Kidney epithelial cell (primary cell): ENCODE data around the gene PRKD1. TPM values are rescaled to one million over a fixed set of nuclear protein-coding genes. Genes with fewer than 3 reads are reported as not detected.
"Not testable (repeated sequence)": the region's sequence is repeated elsewhere in the genome, so short reads cannot be mapped to it uniquely, and the experiment has no call there.

Experiments
- DNase-seq: peaks from one replicate; pipeline ENCODE4 v3.0.0-alpha.2; 2010; ENCODE audit warnings: low read depth
- H3K27me3 ChIP-seq: 2 replicates; pipeline ENCODE4 v1.6.0; 2011; ENCODE audit warnings: low read length; ENCODE audit not compliant: control insufficient read depth, insufficient read depth
- H3K36me3 ChIP-seq: 2 replicates; pipeline ENCODE4 v1.5.1; 2011; ENCODE audit warnings: low read length; ENCODE audit not compliant: control insufficient read depth, insufficient read depth
- H3K4me3 ChIP-seq: 2 replicates; pipeline ENCODE4 v1.5.1; 2011; ENCODE audit warnings: low read depth, mild to moderate bottlenecking, control low read depth, low read length
- CTCF ChIP-seq: IDR thresholded peaks from 2 replicates; pipeline ENCODE4 v1.5.1; 2011; ENCODE audit warnings: mild to moderate bottlenecking, moderate library complexity, low read length, control low read depth, inconsistent platforms; ENCODE audit not compliant: insufficient read depth, poor library complexity, severe bottlenecking
- total RNA-seq: library from RNA; depleted of rRNA; stranded (reverse); fragments of >200 nt; gene quantifications from 2 replicates; pipeline ENCODE4 v1.2.3, GENCODE V29; 2015

Gene PRKD1
- total RNA-seq, 1 donor from 2014 or later = 7.2 TPM

- Histone ChIP-seq H3K27me3 (no peaks in the 10 kb centered on the region), H3K4me3 (no peak overlapping the region), H3K36me3 (no peaks in the 10 kb centered on the region)
- no peak for DNase-seq
- TF ChIP-seq CTCF = no peak
Measured at GRCh38 chr14:29709490-29709889, 218.2 kb downstream of the PRKD1 start.

- Histone ChIP-seq H3K36me3 (no peaks in the 10 kb centered on the region), H3K27me3 (no peaks in the 10 kb centered on the region), H3K4me3 (no peak overlapping the region)
- DNase-seq = no peak
- TF ChIP-seq CTCF = no peak
Measured at GRCh38 chr14:29706700-29707099, 220.9 kb downstream of the PRKD1 start.

- TF ChIP-seq CTCF = no peak
- Histone ChIP-seq H3K27me3 (no peaks in the 10 kb centered on the region), H3K36me3 (no peaks in the 10 kb centered on the region), H3K4me3 (no peak overlapping the region)
- DNase-seq = no peak
Measured at GRCh38 chr14:29705801-29706200, 221.8 kb downstream of the PRKD1 start.

- not testable (repeated sequence) for H3K36me3 ChIP-seq, H3K4me3 ChIP-seq, DNase-seq, H3K27me3 ChIP-seq
Measured at GRCh38 chr14:29689597-29689996, 238.1 kb downstream of the PRKD1 start.

- no peak for TF ChIP-seq CTCF
- Histone ChIP-seq H3K4me3 (no peak overlapping the region), H3K36me3 (no peaks in the 10 kb centered on the region), H3K27me3 (no peaks in the 10 kb centered on the region)
- no peak for DNase-seq
Measured at GRCh38 chr14:29687866-29688265, 239.8 kb downstream of the PRKD1 start.

GRCh38 chr14:29687071-29687765, 240.4 kb downstream of the PRKD1 start:
- DNase-seq = no peak
- no peaks in the 10 kb centered on the region for H3K36me3 ChIP-seq
- no peaks in the 10 kb centered on the region for H3K27me3 ChIP-seq
- H3K4me3 ChIP-seq = no peak overlapping the region
- TF ChIP-seq CTCF = no peak
